ENCODE measurements around the gene SHISA8.

- TF ChIP-seq RAD21 (conservative IDR thresholded peaks at IDR 0.05) (no peak), MXI1 (conservative IDR thresholded peaks at IDR 0.05; ENCODE audit: poor library complexity, severe bottlenecking) (no peak), CTCF (IDR thresholded peaks at IDR 0.05; ENCODE audit: poor library complexity, severe bottlenecking) (no peak), EP300 (conservative IDR thresholded peaks at IDR 0.05; ENCODE audit: poor library complexity, severe bottlenecking) (no peak), REST (IDR thresholded peaks at IDR 0.05; ENCODE audit: borderline replicate concordance) (no peak), EZH2 (IDR thresholded peaks at IDR 0.05; ENCODE audit: borderline replicate concordance, insufficient read depth, low read length, poor library complexity, severe bottlenecking) (no peak), POLR2AphosphoS5 (IDR thresholded peaks at IDR 0.05) (no peak)
These were observed 40.8 kb downstream of the SHISA8 start for GRCh38 chr22:41874090-41874489.

Measured in neural cell (in vitro differentiated cells).